UCSD-AML1 (cell line): Measurements from ENCODE around the gene SGCA.
A peak's percentile ranks its signal among the peaks of the same experiment; 100 is the strongest.

ENCODE experiments used
- DNase-seq: peaks from one replicate; lab custom pipeline; 2025; ENCODE audit not compliant: unreplicated experiment; lab: John Stamatoyannopoulos, UW

The SGCA gene

DNA sequence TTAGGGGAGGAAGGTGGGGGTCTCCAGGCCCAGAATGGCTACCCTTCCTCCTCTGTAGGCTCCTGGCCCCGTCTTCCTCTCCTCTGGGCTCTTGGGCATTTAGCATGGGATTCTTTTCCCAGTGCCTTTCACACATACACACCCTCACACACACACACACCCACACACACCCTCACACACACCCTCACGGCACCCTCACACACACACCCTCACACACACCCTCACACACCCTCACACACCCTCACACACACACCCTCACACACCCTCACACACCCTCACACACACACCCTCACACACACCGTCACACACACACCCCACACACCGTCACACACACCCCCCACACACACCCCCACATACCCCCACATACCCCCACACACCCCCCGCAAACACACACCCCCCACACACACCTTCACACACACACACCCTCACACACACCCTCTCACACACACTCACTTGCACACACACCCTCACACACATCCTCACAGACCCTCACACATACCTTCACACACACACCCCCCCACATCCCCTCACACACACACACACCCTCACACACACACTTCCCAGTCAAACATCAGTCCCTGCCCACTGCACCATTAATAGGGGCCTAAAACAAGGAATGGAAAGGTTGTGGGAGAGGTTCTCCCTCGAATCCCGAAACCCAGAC lies 845 bp downstream of the SGCA start:
- no peak for DNase-seq

DNA sequence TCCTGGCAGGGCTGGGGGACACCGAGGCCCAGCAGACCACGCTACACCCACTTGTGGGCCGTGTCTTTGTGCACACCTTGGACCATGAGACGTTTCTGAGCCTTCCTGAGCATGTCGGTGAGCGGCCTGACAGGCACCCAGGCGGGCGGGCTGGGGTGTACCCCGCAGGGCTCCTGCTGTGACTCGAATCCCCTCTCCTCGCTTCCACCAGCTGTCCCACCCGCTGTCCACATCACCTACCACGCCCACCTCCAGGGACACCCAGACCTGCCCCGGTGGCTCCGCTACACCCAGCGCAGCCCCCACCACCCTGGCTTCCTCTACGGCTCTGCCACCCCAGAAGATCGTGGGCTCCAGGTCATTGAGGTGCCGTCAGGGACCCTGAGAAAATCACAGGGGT lies 1.6 kb downstream of the SGCA start:
- no peak for DNase-seq

DNA sequence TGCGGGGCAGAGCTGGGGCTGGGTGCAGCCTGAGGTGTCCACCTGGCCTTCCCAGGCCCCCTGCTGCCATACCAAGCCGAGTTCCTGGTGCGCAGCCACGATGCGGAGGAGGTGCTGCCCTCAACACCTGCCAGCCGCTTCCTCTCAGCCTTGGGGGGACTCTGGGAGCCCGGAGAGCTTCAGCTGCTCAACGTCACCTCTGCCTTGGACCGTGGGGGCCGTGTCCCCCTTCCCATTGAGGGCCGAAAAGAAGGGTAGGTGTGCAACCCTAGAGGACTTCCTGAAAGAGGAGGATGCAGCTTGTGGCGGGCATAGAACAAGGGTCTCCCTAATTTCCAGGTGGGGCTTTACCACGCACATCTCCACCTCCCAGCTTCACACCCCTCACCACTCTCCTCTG lies 2.5 kb downstream of the SGCA start:
- no peak for DNase-seq

DNA sequence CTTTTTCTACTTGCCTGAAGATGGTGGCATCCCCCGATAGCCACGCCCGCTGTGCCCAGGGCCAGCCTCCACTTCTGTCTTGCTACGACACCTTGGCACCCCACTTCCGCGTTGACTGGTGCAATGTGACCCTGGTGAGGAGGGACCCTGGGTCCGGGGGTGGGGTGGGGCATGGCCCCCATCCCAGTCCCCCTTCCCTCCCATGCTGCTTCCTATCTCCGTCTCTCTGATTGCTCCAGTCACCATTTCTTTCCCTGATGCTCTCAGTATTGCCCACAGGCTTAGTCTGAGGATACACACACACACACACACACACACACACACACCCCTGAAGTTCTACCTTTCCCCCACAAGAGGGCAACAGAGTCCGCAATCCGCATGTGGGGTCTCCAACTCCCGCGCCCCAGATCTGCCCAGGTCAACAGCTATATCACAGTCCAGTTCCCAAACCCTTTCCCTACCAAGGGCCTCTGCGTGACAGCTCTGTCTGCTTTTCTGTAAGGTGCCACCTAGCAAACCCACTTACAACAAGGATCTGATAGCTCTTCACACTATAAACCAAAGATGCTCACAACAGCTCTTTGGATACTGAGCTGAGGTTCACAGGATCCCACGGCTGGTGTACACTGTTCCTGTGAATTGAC lies 3.4 kb downstream of the SGCA start:
- DNase-seq: peak; percentile 76

DNA sequence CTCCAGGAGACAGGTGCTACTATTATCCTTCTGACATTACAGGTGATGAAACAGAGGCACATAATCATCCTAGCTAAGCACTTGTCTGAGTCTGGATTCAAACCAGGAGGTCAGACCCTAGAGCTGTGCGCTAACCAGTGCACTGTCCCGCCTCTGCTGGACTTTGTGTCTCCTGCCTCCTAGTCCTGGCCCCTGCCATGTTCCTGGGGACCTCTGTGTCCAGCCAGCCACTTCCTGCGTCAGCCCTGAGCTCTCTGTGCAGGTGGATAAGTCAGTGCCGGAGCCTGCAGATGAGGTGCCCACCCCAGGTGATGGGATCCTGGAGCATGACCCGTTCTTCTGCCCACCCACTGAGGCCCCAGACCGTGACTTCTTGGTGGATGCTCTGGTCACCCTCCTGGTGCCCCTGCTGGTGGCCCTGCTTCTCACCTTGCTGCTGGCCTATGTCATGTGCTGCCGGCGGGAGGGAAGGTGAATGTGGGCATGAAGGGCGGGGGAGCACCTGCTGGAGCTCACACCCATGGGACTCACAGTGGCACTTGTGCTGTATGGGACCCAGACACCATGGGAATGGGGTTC lies 4.2 kb downstream of the SGCA start:
- DNase-seq: no peak

DNA sequence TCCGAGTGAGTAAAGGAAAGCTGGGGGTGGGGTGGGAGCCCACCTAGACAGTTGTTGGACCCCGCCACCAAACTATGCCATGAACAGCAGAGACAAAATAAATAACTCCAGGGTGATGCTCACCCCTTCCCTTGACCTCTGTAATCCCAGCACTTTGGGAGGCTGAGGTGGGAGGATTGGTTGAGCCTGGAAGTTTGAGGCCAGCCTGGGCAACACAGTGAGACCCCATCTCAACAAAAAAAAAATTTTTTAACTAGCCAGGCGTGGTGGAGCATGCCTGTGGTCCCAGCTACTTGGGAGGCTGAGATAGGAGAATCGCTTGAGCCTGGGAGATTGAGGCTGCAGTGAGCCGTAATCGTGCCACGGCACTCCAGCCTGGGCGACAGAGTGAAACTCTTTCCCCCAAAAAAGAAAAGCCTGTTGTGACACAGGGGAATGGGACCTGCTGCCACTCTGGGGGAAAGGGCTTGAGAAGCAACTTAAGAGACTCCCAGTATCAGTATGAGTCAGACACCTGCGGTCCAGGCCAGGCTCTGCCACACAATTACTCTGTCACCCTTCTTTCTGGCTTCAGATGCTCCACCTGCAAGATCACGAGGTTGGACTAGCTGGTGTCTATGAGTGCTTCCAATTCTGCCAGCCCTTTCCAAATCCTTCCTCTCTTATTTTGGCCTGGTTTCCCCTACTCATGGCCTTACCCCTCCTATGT lies 5.0 kb downstream of the SGCA start:
- no peak for DNase-seq

DNA sequence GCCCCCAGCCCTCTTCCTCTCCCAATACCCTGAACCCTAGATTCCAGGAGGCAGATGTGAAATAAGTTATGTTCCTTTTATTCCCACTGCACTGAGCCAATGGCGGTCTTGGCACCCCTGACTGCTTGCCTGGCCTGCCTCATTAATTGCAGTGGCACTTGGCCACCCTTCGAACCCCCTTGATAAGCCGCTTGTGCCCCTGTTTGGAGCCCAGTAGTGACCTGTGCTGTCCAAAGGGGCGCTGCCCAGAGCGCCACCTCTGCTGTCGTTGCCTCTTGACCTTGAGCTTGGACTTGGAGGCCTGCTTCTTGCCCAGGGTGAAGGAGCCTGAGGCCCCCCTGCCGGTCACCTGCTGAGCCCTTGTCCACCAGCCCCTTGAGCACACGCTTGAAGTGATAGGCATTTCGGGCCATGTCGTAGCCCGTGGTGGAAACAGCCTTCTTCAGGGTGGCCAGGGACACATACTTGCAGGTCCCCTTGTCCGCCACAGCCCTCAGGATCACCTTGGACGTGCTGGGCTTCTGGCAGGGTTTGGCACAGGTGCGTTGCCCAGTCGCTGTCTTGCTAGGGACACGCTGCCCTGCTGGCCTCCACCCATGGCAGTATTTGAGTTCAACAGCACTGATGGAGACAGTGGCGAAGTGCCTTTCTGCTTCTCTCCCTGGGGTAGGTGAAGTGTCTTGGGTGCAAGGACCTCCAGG lies 5.7 kb downstream of the SGCA start:
- no peak for DNase-seq

DNA sequence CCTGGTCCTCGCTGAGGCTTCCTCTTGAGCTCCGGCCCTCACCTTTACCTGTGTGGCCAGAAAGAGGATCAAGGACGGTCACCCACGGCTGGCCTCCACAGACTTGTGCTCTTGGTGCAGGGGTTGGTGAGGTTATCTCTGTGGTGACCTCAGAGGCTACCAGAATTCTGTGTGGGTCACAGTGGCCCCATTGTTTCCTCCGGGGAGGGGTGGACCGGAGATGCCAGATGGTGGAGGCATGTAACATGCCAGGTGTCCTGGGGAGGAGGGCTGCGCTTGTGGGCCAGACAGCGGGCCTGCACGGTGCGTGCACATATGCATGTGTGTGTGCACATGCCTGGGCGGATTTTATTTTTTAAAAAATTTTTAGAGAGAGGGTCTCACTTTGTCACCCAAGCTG lies 6.3 kb downstream of the SGCA start:
- no peak for DNase-seq

DNA sequence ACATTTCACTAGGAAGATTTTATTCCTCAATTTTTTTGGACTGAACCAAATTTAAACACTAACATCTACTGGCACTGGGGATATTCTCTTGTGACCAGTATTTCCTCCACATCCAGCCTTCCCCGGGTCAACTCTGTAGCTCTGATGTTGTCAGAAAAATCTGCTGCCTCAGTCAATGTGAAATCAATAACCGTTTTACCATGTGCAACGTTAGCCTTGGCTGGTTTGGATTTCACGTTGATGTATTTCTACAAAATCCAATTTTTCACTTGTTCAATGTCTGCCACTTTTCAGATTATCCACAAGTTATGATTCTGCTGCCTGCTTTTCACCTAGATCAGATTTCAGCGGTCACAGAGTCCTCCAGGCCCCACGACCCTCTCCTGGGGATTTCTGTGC lies 7.1 kb downstream of the SGCA start:
- DNase-seq: no peak

DNA sequence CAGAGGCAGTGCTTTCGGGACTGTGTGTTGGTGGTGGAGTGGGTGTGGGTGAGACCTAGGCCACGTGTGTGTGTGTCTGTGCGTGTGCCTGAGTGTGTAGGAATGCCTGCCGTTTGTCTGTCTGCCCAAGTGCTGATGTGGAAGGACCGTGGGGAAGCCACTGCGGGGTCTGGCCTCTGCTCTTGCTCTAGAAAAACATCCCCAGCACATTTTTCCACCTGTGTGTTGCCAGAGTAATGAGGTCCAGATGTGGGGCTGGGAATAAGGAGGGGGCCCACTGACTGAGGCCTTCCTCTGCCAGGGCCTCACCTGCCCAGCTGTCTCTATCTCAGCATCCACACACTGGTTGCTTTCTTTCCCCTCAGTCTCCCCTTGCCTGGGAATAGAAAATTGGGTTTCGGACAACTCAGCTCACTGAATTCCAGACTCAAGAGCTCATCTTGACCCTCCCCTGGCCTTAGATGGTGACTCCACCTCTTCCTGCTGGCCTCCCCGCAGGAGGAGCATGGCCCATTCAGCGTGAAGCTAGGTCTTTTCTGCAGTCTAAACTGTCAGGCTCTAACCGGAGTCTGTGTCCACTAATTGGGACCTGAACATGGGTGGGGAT lies 7.6 kb downstream of the SGCA start:
- DNase-seq: no peak

DNA sequence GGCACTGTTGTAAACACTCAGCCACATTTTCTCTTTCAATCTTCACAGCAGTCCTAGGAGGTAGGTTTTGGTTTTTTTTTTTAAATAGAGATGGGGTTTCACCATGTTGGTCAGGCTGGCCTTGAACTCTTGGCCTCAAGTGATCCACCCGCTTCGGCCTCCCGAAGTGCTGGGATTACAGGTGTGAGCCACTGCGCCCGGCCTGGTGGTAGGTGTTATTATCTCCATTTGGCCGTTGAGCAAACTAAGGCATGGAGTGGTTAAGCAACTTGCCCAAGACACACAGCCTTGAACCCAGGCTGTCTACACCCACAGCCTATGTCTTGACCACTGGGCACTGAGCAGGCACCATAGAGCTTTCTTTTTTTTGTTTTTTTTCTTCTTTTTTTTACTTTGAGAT lies 8.6 kb downstream of the SGCA start:
- DNase-seq: no peak

DNA sequence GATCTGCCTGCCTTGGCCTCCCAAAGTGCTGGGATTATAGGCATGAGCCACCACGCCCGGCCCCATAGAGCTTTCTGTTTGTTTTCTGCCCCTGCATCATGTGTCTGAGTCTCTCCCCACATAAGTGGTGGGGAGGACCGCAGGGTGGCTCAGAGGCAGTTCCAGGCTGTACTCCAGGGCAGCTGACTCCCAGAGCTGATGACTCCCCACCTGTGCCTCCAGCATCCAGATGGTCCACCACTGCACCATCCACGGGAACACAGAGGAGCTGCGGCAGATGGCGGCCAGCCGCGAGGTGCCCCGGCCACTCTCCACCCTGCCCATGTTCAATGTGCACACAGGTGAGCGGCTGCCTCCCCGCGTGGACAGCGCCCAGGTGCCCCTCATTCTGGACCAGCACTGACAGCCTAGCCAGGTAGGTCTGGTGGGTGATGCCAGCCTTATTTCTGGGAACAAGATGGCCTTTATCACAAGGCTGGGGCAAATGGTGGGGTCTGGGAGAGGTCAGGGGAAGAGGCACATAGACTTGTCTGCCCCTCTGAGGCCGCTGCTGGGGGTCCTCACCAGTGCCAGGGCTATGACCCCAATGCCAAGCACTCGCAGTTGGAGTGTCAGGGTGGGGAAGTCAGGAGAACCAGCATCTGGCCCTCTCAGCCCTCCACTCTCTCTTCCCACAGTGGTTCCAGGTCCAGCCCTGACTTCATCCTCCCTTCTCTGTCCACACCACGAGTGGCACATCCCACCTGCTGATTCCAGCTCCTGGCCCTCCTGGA lies 9.4 kb downstream of the SGCA start:
- DNase-seq: no peak

DNA sequence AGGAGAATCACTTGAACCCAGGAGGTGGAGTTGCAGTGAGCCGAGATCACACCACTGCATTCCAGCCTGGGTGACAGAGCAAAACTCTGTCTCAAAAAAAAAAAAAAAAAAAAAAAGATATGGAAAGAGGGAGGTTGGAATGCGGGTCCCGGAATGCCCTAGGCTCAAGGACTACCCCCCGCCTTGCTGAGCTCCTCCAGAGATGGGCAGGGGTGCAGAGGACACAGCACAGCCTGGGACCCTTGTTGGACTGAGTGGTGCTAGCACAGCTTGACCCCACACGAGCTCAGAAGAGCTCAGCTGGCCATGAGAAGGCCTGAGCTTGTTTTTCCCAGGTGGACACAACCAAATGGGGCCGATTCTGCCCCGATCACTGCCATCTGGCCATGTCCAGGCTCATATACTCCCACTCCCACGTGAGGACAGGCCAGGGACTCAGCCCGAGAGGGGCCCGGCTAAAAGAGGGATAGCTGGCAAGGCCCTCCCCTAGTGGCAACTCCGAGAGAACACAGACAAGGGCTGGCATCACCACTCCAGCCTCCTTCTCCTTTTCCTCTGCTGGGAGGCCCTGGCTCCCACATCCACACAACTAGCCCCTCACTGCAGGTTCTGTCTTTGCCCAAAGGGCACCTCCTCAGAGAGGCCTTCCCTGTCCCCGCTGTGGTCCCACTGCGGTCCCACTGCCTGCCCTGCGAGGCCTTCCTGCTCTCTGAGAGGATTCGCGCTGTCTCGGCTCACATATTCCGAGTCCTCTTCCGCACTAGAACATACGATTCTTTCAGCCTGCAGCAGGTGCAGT lies 11.0 kb downstream of the SGCA start:
- no peak for DNase-seq

DNA sequence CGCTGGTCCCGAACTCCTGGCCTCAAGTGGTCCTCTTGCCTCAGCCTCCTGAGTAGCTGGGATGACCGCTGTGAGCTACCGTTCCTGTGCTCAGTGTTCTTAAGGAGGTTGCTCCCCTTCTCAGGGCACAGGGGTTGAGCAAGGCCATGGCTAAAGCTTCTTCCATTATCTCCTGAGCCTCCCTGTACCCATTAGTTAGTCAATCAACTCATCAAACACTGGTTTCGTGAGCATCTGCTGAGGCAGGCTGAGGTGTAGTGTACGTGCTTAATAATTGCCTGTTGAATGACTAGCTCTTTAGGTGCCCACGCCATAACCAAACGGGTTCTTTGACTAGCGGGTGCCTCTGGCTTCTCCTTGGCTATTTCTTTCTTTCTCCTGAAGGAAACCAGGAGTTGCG lies 11.7 kb downstream of the SGCA start:
- DNase-seq: no peak

DNA sequence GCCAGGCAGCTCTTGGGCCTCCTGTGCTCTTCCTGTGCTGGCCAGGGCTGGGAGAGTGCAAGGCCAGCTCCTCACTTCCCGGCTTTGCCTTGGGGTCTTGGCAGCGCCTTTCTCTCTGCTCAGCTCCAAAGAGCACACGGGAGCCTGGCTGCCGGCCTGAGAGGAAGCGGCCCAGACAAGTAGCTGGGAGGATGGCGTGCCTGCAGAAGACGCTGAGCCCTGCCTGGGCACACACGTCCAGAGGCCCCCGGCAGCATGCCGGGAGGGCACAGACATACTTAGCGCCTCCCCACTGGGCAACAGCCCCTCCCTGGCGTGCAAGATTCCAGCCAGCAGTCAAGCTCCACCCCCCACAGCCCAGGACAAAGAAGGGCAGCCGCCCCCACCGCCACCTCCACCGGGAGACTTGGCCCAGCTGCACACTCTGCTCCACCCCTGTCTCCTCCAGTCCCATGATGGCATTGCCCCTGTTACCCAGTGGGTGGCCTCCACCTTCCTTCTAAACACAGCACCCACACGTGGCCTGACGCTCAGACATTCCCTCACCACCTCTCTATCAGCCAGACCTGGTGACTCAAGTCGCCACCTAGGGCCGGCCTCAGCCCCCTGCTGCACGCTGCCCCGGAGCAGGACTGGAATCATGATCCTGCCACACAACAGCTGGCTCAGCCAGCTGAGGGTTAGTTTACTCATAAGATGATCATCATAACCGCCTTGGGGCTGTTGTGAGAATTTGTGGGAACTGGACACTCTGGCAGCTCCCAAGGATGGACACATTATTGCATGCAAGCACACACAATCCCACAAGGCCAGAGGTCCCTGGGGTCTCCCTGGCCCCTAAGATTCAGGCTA lies 12.4 kb downstream of the SGCA start:
- peak; percentile 68 for DNase-seq

DNA sequence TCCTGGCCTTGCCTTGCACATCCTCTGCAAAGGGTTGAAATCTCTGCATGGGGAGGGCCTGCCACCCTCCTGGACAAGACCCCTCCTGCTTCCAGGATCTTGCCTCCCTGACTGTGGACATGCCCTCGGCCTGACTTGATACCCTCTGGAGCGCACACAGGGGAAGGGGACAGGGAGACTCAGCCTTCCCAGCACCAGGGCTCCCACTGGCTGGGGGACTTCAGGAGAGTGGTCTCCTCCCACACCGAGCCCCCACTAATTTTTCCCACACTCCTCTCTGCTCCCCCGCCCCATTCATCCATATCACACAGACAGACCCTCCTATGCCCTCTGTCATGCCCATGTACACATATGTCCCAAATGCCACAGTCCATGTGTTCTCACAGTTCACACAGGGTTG lies 14.3 kb downstream of the SGCA start:
- DNase-seq: no peak

DNA sequence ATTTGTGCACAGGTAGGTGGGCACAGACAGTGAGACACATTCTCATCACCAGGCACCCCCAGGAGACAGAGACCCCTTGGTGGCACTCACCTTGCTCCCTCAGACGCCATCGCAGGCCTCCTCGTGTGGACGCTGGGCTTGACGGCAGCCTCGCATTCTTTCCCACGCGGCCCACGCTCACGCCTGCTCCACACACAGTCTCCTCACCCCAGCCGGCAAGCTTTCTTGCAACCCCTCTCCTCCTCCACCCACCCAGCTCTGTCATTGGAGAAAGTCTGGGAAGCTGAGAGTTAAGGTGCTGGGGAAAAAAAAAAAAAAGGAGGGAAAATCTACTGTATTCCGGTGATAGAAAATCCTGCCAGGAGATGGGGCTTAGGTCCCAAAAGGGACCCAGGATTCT lies 14.8 kb downstream of the SGCA start:
- no peak for DNase-seq

DNA sequence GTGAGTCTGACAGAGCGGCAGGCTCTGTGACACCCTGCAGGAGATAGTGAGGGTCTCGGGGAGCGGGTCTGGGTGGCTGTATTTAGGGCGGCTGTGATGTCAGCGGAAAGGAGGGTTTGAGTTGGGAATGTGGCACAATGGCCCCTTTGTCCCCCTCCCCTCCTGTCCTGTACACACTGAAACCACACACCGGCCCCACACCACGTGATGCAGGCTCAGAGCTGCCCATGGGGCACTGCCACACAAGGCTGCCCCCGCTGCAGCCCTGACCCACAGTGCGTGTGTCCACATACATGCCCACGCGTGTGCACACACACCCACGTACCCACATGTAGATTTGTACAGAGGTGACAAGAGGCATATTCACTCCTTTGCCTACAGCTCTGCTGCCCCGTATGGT lies 15.3 kb downstream of the SGCA start:
- DNase-seq: no peak
